Erythroblast (primary cell): ENCODE results near the gene EFCAB9.

Experiments used
- DNase-seq, 2 experiments: peaks; one replicate each; lab custom pipeline; 2025; lab: John Stamatoyannopoulos, UW
- GATA1 ChIP-seq: IDR thresholded peaks from 2 replicates; pipeline ENCODE4 v1.6.1; 2011; ENCODE audit warnings: low read depth, mild to moderate bottlenecking, control low read depth, low read length, moderate library complexity
- POLR2A ChIP-seq: IDR thresholded peaks from 2 replicates; pipeline ENCODE4 v1.6.1; 2011; ENCODE audit warnings: mild to moderate bottlenecking, low read length

The EFCAB9 gene

GRCh38 chr5:172156541-172156994, 37.4 kb upstream of the EFCAB9 start:
- TF ChIP-seq GATA1 (no peak), POLR2A (no peak)
- DNase-seq = no peak

GRCh38 chr5:172159016-172159415, 35.0 kb upstream of the EFCAB9 start:
- no peak for DNase-seq
- no peak for TF ChIP-seq POLR2A
- no peak for TF ChIP-seq GATA1

- TF ChIP-seq POLR2A (no peak), GATA1 (no peak)
- DNase-seq = no peak
These were observed 33.5 kb upstream of the EFCAB9 start for GRCh38 chr5:172160506-172160905.

- peak; percentile 40 to 52 for DNase-seq
- TF ChIP-seq POLR2A = no peak
- no peak for TF ChIP-seq GATA1
These were observed 31.5 kb upstream of the EFCAB9 start for GRCh38 chr5:172162323-172162986.

- TF ChIP-seq GATA1 (no peak), POLR2A (no peak)
- DNase-seq = no peak
These were observed 31.0 kb upstream of the EFCAB9 start for GRCh38 chr5:172162987-172163343.

GRCh38 chr5:172163346-172163745, 30.6 kb upstream of the EFCAB9 start:
- no peak for DNase-seq
- TF ChIP-seq POLR2A (no peak), GATA1 (no peak)

- no peak for DNase-seq
- TF ChIP-seq GATA1 (no peak), POLR2A (no peak)
These were observed 29.2 kb upstream of the EFCAB9 start for GRCh38 chr5:172164769-172165212.

GRCh38 chr5:172165465-172165864, 28.5 kb upstream of the EFCAB9 start:
- no peak for DNase-seq
- TF ChIP-seq GATA1 (no peak), POLR2A (no peak)

GRCh38 chr5:172166030-172166826, 27.7 kb upstream of the EFCAB9 start:
- TF ChIP-seq POLR2A = no peak
- TF ChIP-seq GATA1 = no peak
- DNase-seq = no peak

GRCh38 chr5:172167895-172168294, 26.1 kb upstream of the EFCAB9 start:
- TF ChIP-seq POLR2A (no peak), GATA1 (no peak)
- no peak for DNase-seq

GRCh38 chr5:172168311-172168710, 25.7 kb upstream of the EFCAB9 start:
- TF ChIP-seq GATA1 (no peak), POLR2A (no peak)
- no peak for DNase-seq

GRCh38 chr5:172169216-172169615, 24.8 kb upstream of the EFCAB9 start:
- no peak for TF ChIP-seq GATA1
- TF ChIP-seq POLR2A = no peak
- no peak for DNase-seq

- TF ChIP-seq POLR2A (no peak), GATA1 (no peak)
- DNase-seq = no peak
These were observed 23.7 kb upstream of the EFCAB9 start for GRCh38 chr5:172170251-172170701.

GRCh38 chr5:172171118-172171517, 22.9 kb upstream of the EFCAB9 start:
- no peak for TF ChIP-seq POLR2A
- no peak for TF ChIP-seq GATA1
- no peak for DNase-seq
